Neural cell (in vitro differentiated cells): ENCODE data around the gene ZCCHC2.

ENCODE experiments used
- CTCF ChIP-seq: fragments of 450-650 bp; IDR thresholded peaks from 2 replicates; pipeline ENCODE4 v1.5.1; 2014; ENCODE audit warnings: antibody characterized with exemption, mild to moderate bottlenecking, moderate library complexity; ENCODE audit not compliant: poor library complexity, severe bottlenecking
- EP300 ChIP-seq: fragments of 450-650 bp; conservative IDR thresholded peaks from 2 replicates; pipeline ENCODE4 v1.6.1; 2014; ENCODE audit warnings: antibody characterized with exemption, mild to moderate bottlenecking, moderate library complexity; ENCODE audit not compliant: poor library complexity, severe bottlenecking
- EZH2 ChIP-seq: fragments of 200-600, 300-800 bp; shearing (Covaris generic), sonication (generic); IDR thresholded peaks from 2 replicates; pipeline ENCODE4 v1.6.1; 2014; ENCODE audit warnings: antibody characterized with exemption, low read length, borderline replicate concordance, mild to moderate bottlenecking; ENCODE audit not compliant: insufficient read depth, poor library complexity, severe bottlenecking
- MXI1 ChIP-seq: fragments of 450-650 bp; conservative IDR thresholded peaks from 2 replicates; pipeline ENCODE4 v1.6.1; 2014; ENCODE audit warnings: antibody characterized with exemption, mild to moderate bottlenecking; ENCODE audit not compliant: poor library complexity, severe bottlenecking
- POLR2AphosphoS5 ChIP-seq: IDR thresholded peaks from 2 replicates; pipeline ENCODE4 v1.6.1; 2012
- RAD21 ChIP-seq: fragments of 450-650 bp; conservative IDR thresholded peaks from 2 replicates; pipeline ENCODE4 v1.6.1; 2014; ENCODE audit warnings: antibody characterized with exemption, mild to moderate bottlenecking, moderate library complexity
- REST ChIP-seq: IDR thresholded peaks from 2 replicates; pipeline ENCODE4 v1.6.1; 2012; ENCODE audit warnings: borderline replicate concordance
- TAF1 ChIP-seq: IDR thresholded peaks from 2 replicates; pipeline ENCODE4 v1.6.1; 2012; ENCODE audit warnings: low read depth

- TF ChIP-seq CTCF (no peak), TAF1 (no peak), RAD21 (no peak), MXI1 (no peak), EP300 (no peak), EZH2 (no peak), POLR2AphosphoS5 (no peak), REST (no peak)
Observed at GRCh38 chr18:62525608-62526007, 2.8 kb downstream of the ZCCHC2 start.
